HG03039 (cell line): Measurements from ENCODE around the gene PSMB7.

Source experiments
- ATAC-seq: cut with Tn5 transposase; IDR thresholded peaks from one replicate; pipeline ENCODE4 v1.9.1; 2021; ENCODE audit warnings: mild to moderate bottlenecking, moderate library complexity; ENCODE audit not compliant: unreplicated experiment

PSMB7 gene

GRCh38 chr9:124347206-124347967, 67.9 kb downstream of the PSMB7 start:
- ATAC-seq, result no peak

- ATAC-seq, result no peak
Measured at GRCh38 chr9:124346347-124347163, 68.7 kb downstream of the PSMB7 start.

GRCh38 chr9:124345751-124346281, 69.4 kb downstream of the PSMB7 start:
- ATAC-seq, result no peak

GRCh38 chr9:124345063-124345462, 70.2 kb downstream of the PSMB7 start:
- no peak for ATAC-seq

- ATAC-seq, result no peak
Measured at GRCh38 chr9:124344291-124345050, 70.8 kb downstream of the PSMB7 start.

- ATAC-seq, result no peak
Measured at GRCh38 chr9:124343533-124344290, 71.5 kb downstream of the PSMB7 start.

GRCh38 chr9:124342776-124343485, 72.3 kb downstream of the PSMB7 start:
- ATAC-seq, result no peak

GRCh38 chr9:124342402-124342775, 72.9 kb downstream of the PSMB7 start:
- no peak for ATAC-seq

- no peak for ATAC-seq
Measured at GRCh38 chr9:124341455-124342170, 73.6 kb downstream of the PSMB7 start.

GRCh38 chr9:124340219-124341069, 74.8 kb downstream of the PSMB7 start:
- ATAC-seq, result no peak

- ATAC-seq, result no peak
Measured at GRCh38 chr9:124339603-124340146, 75.6 kb downstream of the PSMB7 start.

- ATAC-seq, result no peak
Measured at GRCh38 chr9:124337562-124337961, 77.7 kb downstream of the PSMB7 start.

- no peak for ATAC-seq
Measured at GRCh38 chr9:124335320-124335707, 79.9 kb downstream of the PSMB7 start.

- ATAC-seq, result no peak
Measured at GRCh38 chr9:124334568-124335319, 80.5 kb downstream of the PSMB7 start.

GRCh38 chr9:124333203-124333579, 82.1 kb downstream of the PSMB7 start:
- no peak for ATAC-seq

- no peak for ATAC-seq
Measured at GRCh38 chr9:124332361-124333202, 82.7 kb downstream of the PSMB7 start.
